Retinal pigment epithelial cell (primary cell): ENCODE measurements around the gene POPDC3.
A peak's percentile ranks its signal among the peaks of the same experiment; 100 is the strongest.
"Not testable (repeated sequence)": the region's sequence is repeated elsewhere in the genome, so short reads cannot be mapped to it uniquely, and the experiment has no call there.

Experiments used
- DNase-seq: peaks from one replicate; pipeline ENCODE4 v3.0.0-alpha.2; 2010; ENCODE audit warnings: low read depth
- H3K4me3 ChIP-seq: 2 replicates; pipeline ENCODE4 v1.5.1; 2011; ENCODE audit warnings: mild to moderate bottlenecking, low read length, control low read depth, moderate library complexity
- CTCF ChIP-seq: conservative IDR thresholded peaks from 2 replicates; pipeline ENCODE4 v1.5.1; 2011; ENCODE audit warnings: low read depth, low read length, control low read depth, inconsistent platforms

The POPDC3 gene

GRCh38 chr6:105179244-105180065 lies at the start of gene POPDC3:
TSS of gene POPDC3 (minus strand) at chr6:105180014. CDS start at chr6:105161909, 18,105 bp downstream.
- no peak for TF ChIP-seq CTCF
- DNase-seq: no peak

GRCh38 chr6:105227295-105227767 lies 47.5 kb upstream of the POPDC3 start:
- no peak overlapping the region for H3K4me3 ChIP-seq
- no peak for TF ChIP-seq CTCF
- no peak for DNase-seq

More at GRCh38 chr6:105179244-105180065, at the start of gene POPDC3:
- H3K4me3 ChIP-seq: peak within 1 kb of the TSS; percentile 67

- no peak for DNase-seq
- TF ChIP-seq CTCF: no peak
- H3K4me3 ChIP-seq: no peak overlapping the region
These were observed 46.9 kb upstream of the POPDC3 start for GRCh38 chr6:105226598-105227294.

GRCh38 chr6:105223242-105223641 lies 43.4 kb upstream of the POPDC3 start:
- H3K4me3 ChIP-seq: no peak overlapping the region
- DNase-seq: no peak
- no peak for TF ChIP-seq CTCF

- H3K4me3 ChIP-seq, DNase-seq: not testable (repeated sequence)
These were observed 41.4 kb upstream of the POPDC3 start for GRCh38 chr6:105221219-105221618.

GRCh38 chr6:105220186-105220585 lies 40.4 kb upstream of the POPDC3 start:
- DNase-seq: no peak
- no peak overlapping the region for H3K4me3 ChIP-seq
- no peak for TF ChIP-seq CTCF

GRCh38 chr6:105219218-105219617 lies 39.4 kb upstream of the POPDC3 start:
- H3K4me3 ChIP-seq, DNase-seq: not testable (repeated sequence)

GRCh38 chr6:105215506-105215905 lies 35.7 kb upstream of the POPDC3 start:
- no peak for DNase-seq
- H3K4me3 ChIP-seq: no peak overlapping the region

More at GRCh38 chr6:105215506-105215905, 35.7 kb upstream of the POPDC3 start:
- no peak for TF ChIP-seq CTCF
